HG03175 (cell line): Measurements from ENCODE around the gene PAK4.

Source experiments
- ATAC-seq: cut with Tn5 transposase; IDR thresholded peaks from one replicate; pipeline ENCODE4 v1.9.1; 2021; ENCODE audit warnings: mild to moderate bottlenecking, moderate library complexity; ENCODE audit not compliant: unreplicated experiment

PAK4 gene

GRCh38 chr19:39177736-39178135 lies 52.1 kb downstream of the PAK4 start:
- ATAC-seq: no peak

GRCh38 chr19:39178296-39179006 lies 52.9 kb downstream of the PAK4 start:
- ATAC-seq: no peak

- no peak for ATAC-seq
These were observed 54.2 kb downstream of the PAK4 start for GRCh38 chr19:39179754-39180153.

GRCh38 chr19:39180749-39181148 lies 55.2 kb downstream of the PAK4 start:
- no peak for ATAC-seq

- ATAC-seq: no peak
These were observed 56.1 kb downstream of the PAK4 start for GRCh38 chr19:39181500-39182173.

- ATAC-seq: no peak
These were observed 56.6 kb downstream of the PAK4 start for GRCh38 chr19:39182174-39182505.

GRCh38 chr19:39183104-39183503 lies 57.5 kb downstream of the PAK4 start:
- no peak for ATAC-seq

GRCh38 chr19:39186391-39186790 lies 60.8 kb downstream of the PAK4 start:
- no peak for ATAC-seq

GRCh38 chr19:39187552-39187943 lies 62.0 kb downstream of the PAK4 start:
- ATAC-seq: no peak

GRCh38 chr19:39188960-39189359 lies 63.4 kb downstream of the PAK4 start:
- ATAC-seq: no peak

GRCh38 chr19:39190768-39191167 lies 65.2 kb downstream of the PAK4 start:
- ATAC-seq: no peak

GRCh38 chr19:39192846-39193245 lies 67.3 kb downstream of the PAK4 start:
- no peak for ATAC-seq

GRCh38 chr19:39193803-39194202 lies 68.2 kb downstream of the PAK4 start:
- ATAC-seq: no peak

GRCh38 chr19:39194832-39195542 lies 69.4 kb downstream of the PAK4 start:
- ATAC-seq: no peak

GRCh38 chr19:39195755-39196154 lies 70.2 kb downstream of the PAK4 start:
- ATAC-seq: no peak

GRCh38 chr19:39196320-39196719 lies 70.7 kb downstream of the PAK4 start:
- no peak for ATAC-seq

- ATAC-seq: no peak
These were observed 71.4 kb downstream of the PAK4 start, which contains the start of gene NCCRP1 for GRCh38 chr19:39196860-39197562. Gene NCCRP1 (plus strand): TSS chr19:39196964. CDS start chr19:39196983, 19 bp downstream.

GRCh38 chr19:39197808-39198207 lies 72.2 kb downstream of the PAK4 start:
- ATAC-seq: no peak

- no peak for ATAC-seq
These were observed 73.4 kb downstream of the PAK4 start for GRCh38 chr19:39199025-39199424.

GRCh38 chr19:39200066-39200802 lies 74.6 kb downstream of the PAK4 start:
- no peak for ATAC-seq

GRCh38 chr19:39200803-39201115 lies 75.2 kb downstream of the PAK4 start:
- ATAC-seq: no peak
